Colon (tissue), 2 donors: Measurements from ENCODE around the gene YIF1A.
"Not testable (repeated sequence)": the region's sequence is repeated elsewhere in the genome, so short reads cannot be mapped to it uniquely, and the experiment has no call there.

ENCODE experiments used
- FAIRE-seq: peaks from 2 replicates; lab custom pipeline; 2012; peaks lifted over from hg19 to GRCh38; lab: Jason Lieb, UNC
- donor health status: control.
- donor health status: control.

The YIF1A gene

GRCh38 chr11:66286699-66287098 is 2.2 kb downstream of the YIF1A start:
- no peak for FAIRE-seq

GRCh38 chr11:66285250-66285947 is 3.5 kb downstream of the YIF1A start:
- FAIRE-seq = no peak

GRCh38 chr11:66284526-66285078 is 4.3 kb downstream of the YIF1A start:
- no peak for FAIRE-seq

- no peak for FAIRE-seq
These were observed 5.4 kb downstream of the YIF1A start for GRCh38 chr11:66283461-66284105.

GRCh38 chr11:66282468-66283455 is 6.2 kb downstream of the YIF1A start:
- no peak for FAIRE-seq

GRCh38 chr11:66281776-66282467 is 7.0 kb downstream of the YIF1A start:
- FAIRE-seq = no peak

GRCh38 chr11:66281001-66281400 is 7.9 kb downstream of the YIF1A start:
- FAIRE-seq = no peak

GRCh38 chr11:66280428-66280827 is 8.5 kb downstream of the YIF1A start:
- FAIRE-seq = no peak

- FAIRE-seq = no peak
These were observed 9.7 kb downstream of the YIF1A start for GRCh38 chr11:66279092-66279734.

GRCh38 chr11:66278363-66279091 is 10.4 kb downstream of the YIF1A start:
- no peak for FAIRE-seq

GRCh38 chr11:66277471-66278362 is 11.2 kb downstream of the YIF1A start, which contains the start of gene CNIH2:
Gene CNIH2 (plus strand): TSS chr11:66278175. CDS start chr11:66278457, 282 bp downstream.
- no peak for FAIRE-seq

GRCh38 chr11:66277064-66277463 is 11.9 kb downstream of the YIF1A start:
- not testable (repeated sequence) for FAIRE-seq

GRCh38 chr11:66276619-66277018 is 12.3 kb downstream of the YIF1A start:
- not testable (repeated sequence) for FAIRE-seq

GRCh38 chr11:66275984-66276612 is 12.8 kb downstream of the YIF1A start:
- FAIRE-seq = no peak

GRCh38 chr11:66275396-66275795 is 13.5 kb downstream of the YIF1A start:
- FAIRE-seq = no peak

GRCh38 chr11:66274219-66274618 is 14.7 kb downstream of the YIF1A start:
- FAIRE-seq = no peak

GRCh38 chr11:66272596-66272995 is 16.3 kb downstream of the YIF1A start:
- FAIRE-seq = no peak

GRCh38 chr11:66271816-66272215 is 17.1 kb downstream of the YIF1A start:
- no peak for FAIRE-seq
